ENCODE results near the gene SLC46A3.
"Not testable (repeated sequence)": the region's sequence is repeated elsewhere in the genome, so short reads cannot be mapped to it uniquely, and the experiment has no call there.

Gene SLC46A3

DNA sequence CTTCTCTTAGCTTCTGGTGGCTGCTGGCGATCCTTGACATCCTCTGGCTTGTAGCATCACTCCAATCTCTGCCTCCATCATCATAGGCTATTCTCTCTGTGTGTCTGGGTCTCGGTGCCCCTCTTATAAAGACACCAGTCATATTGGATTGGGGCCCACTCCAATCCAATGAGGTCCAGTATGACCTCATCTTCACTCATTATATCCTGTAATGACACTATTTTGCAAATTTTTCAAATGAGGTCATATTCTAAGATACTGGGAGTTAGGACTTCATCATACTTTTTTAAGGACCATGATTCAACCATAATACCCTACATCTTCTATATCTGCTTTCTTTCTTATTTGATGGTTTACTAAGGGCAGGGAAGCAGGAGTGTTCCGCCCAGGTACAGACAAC is 12.0 kb upstream of the SLC46A3 start:
- DNase-seq (ENCODE audit: low spot score): no peak

DNA sequence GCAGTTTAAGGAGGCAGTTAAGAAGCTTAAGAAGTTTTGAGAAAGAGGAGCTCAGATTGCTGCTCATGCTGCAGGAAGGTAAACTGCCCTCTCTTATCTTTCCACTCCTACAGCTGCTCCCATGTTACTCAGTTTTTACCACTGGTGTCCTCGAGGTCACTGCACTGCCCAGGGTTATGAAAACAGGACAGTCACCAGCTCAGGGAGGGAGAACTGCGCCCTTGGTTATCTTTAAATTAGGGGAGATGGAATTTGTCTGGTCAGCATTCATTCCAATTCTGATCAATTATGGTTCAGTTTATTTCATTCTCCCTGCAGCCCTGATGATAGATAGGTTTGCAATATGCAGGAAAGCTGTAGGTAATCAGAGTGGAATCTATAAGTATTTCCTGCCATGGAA is 10.8 kb upstream of the SLC46A3 start:
- DNase-seq (ENCODE audit: low spot score): no peak

DNA sequence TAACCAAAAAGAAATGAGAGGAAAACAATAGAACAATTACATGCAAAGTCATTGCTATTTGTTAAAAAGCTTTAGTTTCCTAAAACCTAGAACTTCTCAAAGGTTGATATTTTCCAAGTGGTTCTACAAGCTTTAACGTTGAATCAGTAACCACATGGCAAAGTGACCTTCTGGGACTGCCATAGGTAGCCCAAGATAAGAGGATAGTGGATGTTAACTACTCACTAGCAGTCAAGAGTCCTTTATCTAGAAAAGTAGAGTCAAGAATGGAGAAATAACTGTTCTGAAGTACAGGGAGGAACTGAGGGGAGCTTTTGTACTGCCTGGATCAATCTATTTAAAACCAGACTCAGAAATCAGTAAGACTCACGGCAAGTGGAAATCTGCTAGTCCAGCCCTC is 9.9 kb upstream of the SLC46A3 start:
- DNase-seq (ENCODE audit: low spot score): no peak

GRCh38 chr13:28725046-28725610 is 6.4 kb upstream of the SLC46A3 start:
- DNase-seq (ENCODE audit: low spot score): no peak

- no peak for DNase-seq (ENCODE audit: low spot score)
These were observed 5.0 kb upstream of the SLC46A3 start for GRCh38 chr13:28723806-28724205.

- DNase-seq (ENCODE audit: low spot score): no peak
These were observed 671 bp upstream of the SLC46A3 start for GRCh38 chr13:28719227-28720055.

- DNase-seq (ENCODE audit: low spot score): peak; percentile 50
These were observed 601 bp downstream of the SLC46A3 start for GRCh38 chr13:28718196-28718542.

- DNase-seq (ENCODE audit: low spot score): no peak
These were observed 1.6 kb downstream of the SLC46A3 start for GRCh38 chr13:28717170-28717569.

GRCh38 chr13:28716511-28716910 is 2.3 kb downstream of the SLC46A3 start:
- no peak for DNase-seq (ENCODE audit: low spot score)

- no peak for DNase-seq (ENCODE audit: low spot score)
These were observed 4.1 kb downstream of the SLC46A3 start for GRCh38 chr13:28714651-28715050.

GRCh38 chr13:28710161-28710560 is 8.6 kb downstream of the SLC46A3 start:
- no peak for DNase-seq (ENCODE audit: low spot score)

GRCh38 chr13:28707629-28708427 is 10.9 kb downstream of the SLC46A3 start:
- peak; percentile 42 for DNase-seq (ENCODE audit: low spot score)

DNA sequence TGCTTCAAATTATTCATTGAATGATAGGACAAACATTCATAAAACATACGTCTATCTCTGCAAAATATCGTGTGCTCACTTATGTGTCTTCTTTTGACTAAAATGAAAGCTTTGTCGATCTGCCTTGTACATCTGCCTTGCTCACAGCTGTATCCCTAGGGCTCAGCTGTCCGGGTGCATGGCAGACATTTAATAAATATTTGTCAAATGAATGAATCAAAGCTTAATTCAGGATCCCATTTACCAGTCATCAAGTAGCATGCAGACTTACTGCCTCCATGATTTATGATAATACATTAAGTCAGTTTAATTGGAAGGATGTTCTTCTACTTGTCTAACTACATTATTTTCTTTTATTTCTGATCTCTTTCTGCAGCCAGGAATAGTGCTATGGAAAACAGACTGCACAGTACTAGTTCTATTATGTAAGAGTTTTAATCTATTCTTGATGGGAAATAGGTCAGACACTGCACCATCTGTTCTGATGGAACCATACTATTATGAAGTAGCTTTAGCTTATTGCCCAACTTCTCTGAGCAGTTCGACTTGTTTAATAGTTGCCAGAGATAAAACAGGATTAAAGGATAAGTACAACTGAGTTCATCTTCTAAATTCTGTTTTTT is 13.2 kb downstream of the SLC46A3 start:
- no peak for DNase-seq (ENCODE audit: low spot score)

GRCh38 chr13:28704919-28705318 is 13.9 kb downstream of the SLC46A3 start:
- no peak for DNase-seq (ENCODE audit: low spot score)

DNA sequence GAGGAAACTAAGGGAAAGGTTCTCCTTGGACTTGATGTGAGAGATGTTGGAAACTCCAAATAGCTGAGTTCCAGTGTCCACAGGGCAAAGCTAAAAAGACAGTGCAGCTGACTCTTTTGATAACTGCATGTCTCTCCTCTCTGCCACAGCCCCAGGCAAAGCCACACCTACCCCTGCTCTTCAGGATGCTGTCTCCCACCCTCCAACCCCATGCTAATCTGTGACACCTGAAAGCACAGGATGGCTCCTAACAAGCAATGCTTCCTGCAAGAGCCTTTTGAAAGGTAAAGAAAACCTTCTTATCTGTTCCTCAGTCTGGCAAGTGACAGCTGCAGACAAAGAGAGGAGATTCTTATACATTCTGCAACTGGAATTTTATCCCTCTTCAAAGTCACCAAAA is 14.5 kb downstream of the SLC46A3 start:
- DNase-seq (ENCODE audit: low spot score): no peak

DNA sequence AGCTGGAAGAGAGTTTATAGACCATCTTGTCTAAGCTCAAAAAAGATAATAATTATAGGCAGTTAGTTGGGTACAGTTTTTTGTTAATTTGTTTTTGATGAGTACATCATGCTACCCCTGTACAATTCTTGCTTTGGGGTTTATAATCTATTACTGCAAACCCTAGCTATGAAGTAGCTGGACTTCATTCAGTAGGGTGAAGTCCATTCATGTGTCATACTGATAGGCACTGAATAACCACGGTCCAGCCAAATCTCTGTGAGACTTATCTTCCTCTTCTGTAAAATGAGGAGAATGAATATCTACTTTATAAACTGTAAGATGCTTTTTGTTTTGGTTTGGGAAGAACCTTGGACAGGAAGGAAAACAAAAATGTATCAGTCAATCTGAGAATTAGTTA is 19.5 kb downstream of the SLC46A3 start:
- DNase-seq (ENCODE audit: low spot score): no peak

- DNase-seq (ENCODE audit: low spot score): no peak
These were observed 21.3 kb downstream of the SLC46A3 start for GRCh38 chr13:28697441-28697840.

DNA sequence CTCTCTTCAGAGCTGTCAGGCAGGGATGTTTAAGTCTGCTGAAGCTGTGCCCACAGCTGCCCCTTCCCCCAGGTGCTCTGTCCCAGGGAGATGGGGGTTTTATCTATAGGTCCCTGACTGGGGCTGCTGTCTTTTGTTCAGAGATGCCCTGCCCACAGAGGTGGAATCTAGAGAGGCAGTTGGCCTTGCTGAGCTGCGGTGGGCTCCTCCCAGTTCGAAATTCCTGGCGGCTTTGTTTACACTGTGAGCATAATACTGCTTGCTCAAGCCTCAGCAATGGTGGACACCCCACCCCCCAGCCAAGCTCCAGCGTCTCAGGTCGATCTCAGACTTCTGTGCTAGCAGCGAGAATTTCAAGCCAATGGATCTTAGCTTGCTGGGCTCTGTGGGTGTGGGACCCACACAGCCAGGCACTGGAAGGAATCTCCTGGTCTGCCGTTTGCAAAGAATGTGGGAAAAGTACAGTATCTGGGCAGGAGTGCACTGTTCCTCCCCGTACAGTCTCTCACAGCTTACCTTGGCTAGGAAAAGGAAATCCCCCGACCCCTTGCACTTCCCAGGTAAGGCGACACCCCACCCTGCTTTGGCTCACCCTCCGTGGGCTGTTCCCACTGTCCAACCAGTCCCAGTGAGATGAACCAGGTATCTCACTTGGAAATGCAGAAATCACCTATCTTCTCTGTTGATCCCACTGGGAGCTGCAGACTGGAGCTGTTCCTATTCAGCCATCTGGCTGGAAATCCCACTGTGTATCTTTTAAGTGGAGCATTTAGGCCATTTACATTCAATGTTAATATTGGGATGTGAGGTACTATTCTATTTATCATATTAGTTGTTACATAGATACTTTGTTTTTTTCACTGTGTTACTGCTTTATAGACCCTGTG is 24.9 kb downstream of the SLC46A3 start:
- not testable (repeated sequence) for DNase-seq (ENCODE audit: low spot score)

GRCh38 chr13:28685892-28686291 is 32.9 kb downstream of the SLC46A3 start:
- no peak for DNase-seq (ENCODE audit: low spot score)

DNA sequence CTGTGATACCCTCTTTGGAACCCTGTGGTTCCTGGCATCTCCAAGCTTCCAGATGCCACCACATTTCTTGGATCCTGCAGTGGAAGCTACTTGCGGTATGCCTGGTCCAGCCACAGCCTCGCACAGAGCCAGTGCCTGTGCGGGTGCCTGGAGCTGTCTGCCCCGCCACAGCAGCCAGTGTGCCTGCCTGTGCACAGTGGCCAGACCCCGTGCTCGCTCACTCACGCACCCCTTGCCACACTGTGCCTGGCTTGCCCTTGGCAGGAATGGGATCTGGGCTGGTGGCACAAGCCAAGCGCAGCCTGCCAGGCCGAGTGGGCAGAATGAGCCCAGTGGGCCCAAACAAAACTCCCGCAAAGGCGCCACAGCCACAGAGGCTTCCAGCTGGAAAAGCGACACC is 33.7 kb downstream of the SLC46A3 start:
- no peak for DNase-seq (ENCODE audit: low spot score)

DNA sequence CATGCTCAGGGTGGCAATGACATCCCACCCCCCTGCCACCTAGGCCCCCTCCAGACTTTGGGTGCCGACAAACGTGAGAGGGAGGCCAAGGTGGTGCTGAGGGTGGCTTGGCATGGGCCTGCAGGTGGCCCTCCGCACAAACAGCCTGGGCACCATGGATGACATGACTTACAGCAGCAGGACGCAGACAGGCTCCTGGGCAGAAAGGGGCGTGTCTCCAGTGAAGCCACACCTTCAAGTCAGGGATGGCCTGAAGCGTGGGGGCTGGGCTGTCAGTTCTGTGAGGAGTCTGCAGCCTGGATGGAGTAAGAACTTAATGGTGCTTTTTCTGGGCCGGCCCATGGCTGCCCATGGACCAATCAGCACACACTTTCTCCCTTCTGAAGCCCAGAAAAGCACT is 34.5 kb downstream of the SLC46A3 start:
- DNase-seq (ENCODE audit: low spot score): no peak

GRCh38 chr13:28683169-28683568 is 35.6 kb downstream of the SLC46A3 start:
- DNase-seq (ENCODE audit: low spot score): not testable (repeated sequence)
